Activated CD4-positive, alpha-beta T cell treated with anti-CD3 and anti-CD28 coated beads, Interleukin-2, amount 50 U/mL, for 24 hours (primary cell): ENCODE measurements around the gene RAB10.
"Not testable (repeated sequence)": the region's sequence is repeated elsewhere in the genome, so short reads cannot be mapped to it uniquely, and the experiment has no call there.

Experiments
- DNase-seq, 2 donors: peaks; one replicate each; pipeline ENCODE4 v3.0.0-alpha.2; 2020; ENCODE audit warnings: low read depth in 1 of 2, low spot score in 1 of 2

The RAB10 gene

GRCh38 chr2:26016012-26016705 is 17.7 kb upstream of the RAB10 start:
- DNase-seq = no peak

- DNase-seq = not testable (repeated sequence)
These were observed 17.2 kb upstream of the RAB10 start for GRCh38 chr2:26016706-26017045.

GRCh38 chr2:26017464-26018183 is 16.3 kb upstream of the RAB10 start:
- DNase-seq = no peak

- DNase-seq = peak in 1 of 2 donors; percentile 2
These were observed 15.5 kb upstream of the RAB10 start for GRCh38 chr2:26018184-26019055.

GRCh38 chr2:26020231-26020640 is 13.6 kb upstream of the RAB10 start:
- no peak for DNase-seq

- DNase-seq = no peak
These were observed 9.6 kb upstream of the RAB10 start for GRCh38 chr2:26024260-26024659.

GRCh38 chr2:26025509-26025908 is 8.4 kb upstream of the RAB10 start:
- no peak for DNase-seq

GRCh38 chr2:26028083-26028482 is 5.8 kb upstream of the RAB10 start:
- DNase-seq = not testable (repeated sequence)

- DNase-seq = not testable (repeated sequence)
These were observed 1.2 kb upstream of the RAB10 start for GRCh38 chr2:26032586-26033269.

- DNase-seq = peak in 1 of 2 donors; percentile 11
These were observed 540 bp upstream of the RAB10 start for GRCh38 chr2:26033270-26033817.

- DNase-seq = no peak
These were observed 731 bp downstream of the RAB10 start for GRCh38 chr2:26034637-26034992.

GRCh38 chr2:26035090-26035743 is 1.3 kb downstream of the RAB10 start:
- no peak for DNase-seq

- no peak for DNase-seq
These were observed 5.9 kb downstream of the RAB10 start for GRCh38 chr2:26039603-26040323.

- DNase-seq = no peak
These were observed 9.2 kb downstream of the RAB10 start for GRCh38 chr2:26043109-26043508.

GRCh38 chr2:26043862-26044696 is 10.2 kb downstream of the RAB10 start:
- no peak for DNase-seq

GRCh38 chr2:26048791-26049190 is 14.9 kb downstream of the RAB10 start:
- no peak for DNase-seq

GRCh38 chr2:26049641-26050040 is 15.8 kb downstream of the RAB10 start:
- no peak for DNase-seq

- DNase-seq = no peak
These were observed 18.9 kb downstream of the RAB10 start for GRCh38 chr2:26052740-26053139.
